ENCODE results near the gene DMPK.

DMPK gene

DNA sequence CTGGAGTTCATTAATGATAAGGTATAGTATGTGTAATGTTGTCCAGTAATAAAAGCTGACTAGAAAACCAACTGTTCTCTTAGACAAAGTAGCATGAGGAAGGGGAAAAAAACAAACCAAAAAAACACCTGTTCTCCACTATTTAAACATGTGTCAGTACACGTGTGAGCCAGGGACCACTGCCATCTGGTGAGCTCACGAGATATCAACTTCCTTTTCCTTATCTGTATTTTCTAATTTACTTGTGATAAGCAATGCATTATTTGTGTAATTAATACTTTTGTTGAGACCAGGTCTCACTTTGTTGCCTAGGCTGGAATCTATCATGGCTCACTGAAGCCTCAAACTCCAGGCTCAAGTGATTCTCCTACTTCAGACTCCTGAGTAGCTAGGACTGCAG is 8.9 kb downstream of the DMPK start:
- H3K4me3 ChIP-seq (replicated peaks; ENCODE audit: low read depth, low read length), result no peak overlapping the region
- TF ChIP-seq, protein P1, sequence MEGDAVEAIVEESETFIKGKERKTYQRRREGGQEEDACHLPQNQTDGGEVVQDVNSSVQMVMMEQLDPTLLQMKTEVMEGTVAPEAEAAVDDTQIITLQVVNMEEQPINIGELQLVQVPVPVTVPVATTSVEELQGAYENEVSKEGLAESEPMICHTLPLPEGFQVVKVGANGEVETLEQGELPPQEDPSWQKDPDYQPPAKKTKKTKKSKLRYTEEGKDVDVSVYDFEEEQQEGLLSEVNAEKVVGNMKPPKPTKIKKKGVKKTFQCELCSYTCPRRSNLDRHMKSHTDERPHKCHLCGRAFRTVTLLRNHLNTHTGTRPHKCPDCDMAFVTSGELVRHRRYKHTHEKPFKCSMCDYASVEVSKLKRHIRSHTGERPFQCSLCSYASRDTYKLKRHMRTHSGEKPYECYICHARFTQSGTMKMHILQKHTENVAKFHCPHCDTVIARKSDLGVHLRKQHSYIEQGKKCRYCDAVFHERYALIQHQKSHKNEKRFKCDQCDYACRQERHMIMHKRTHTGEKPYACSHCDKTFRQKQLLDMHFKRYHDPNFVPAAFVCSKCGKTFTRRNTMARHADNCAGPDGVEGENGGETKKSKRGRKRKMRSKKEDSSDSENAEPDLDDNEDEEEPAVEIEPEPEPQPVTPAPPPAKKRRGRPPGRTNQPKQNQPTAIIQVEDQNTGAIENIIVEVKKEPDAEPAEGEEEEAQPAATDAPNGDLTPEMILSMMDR (IDR thresholded peaks at IDR 0.05; ENCODE audit: low read depth, low read length, missing control alignments), result no peak
- DNase-seq (ENCODE audit: extremely low read depth, low read depth), result no peak

DNA sequence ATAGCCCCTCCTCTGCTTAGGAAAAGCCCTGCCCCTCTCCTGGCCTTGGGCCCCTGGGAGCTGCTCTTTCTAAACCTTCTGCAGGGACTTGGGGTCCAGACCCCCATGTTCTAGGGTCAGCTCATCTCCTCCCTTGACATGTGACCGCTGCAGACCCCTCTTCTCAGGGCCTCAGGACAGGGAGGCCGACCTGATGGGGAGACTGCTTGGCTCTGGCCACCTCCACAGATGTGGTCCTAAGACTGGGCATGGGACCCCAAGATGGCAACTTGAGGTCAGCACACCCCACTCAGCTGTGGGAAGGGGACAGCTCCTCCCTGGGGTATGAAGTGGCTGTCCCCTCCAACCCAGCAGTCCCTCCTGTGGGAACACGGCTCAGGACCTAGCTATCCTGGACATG is 9.4 kb downstream of the DMPK start:
- TF ChIP-seq, protein P1 (IDR thresholded peaks at IDR 0.05; ENCODE audit: low read depth, low read length, missing control alignments), result no peak
- H3K4me3 ChIP-seq (replicated peaks; ENCODE audit: low read depth, low read length), result no peak overlapping the region
- no peak for DNase-seq (ENCODE audit: extremely low read depth, low read depth)

DNA sequence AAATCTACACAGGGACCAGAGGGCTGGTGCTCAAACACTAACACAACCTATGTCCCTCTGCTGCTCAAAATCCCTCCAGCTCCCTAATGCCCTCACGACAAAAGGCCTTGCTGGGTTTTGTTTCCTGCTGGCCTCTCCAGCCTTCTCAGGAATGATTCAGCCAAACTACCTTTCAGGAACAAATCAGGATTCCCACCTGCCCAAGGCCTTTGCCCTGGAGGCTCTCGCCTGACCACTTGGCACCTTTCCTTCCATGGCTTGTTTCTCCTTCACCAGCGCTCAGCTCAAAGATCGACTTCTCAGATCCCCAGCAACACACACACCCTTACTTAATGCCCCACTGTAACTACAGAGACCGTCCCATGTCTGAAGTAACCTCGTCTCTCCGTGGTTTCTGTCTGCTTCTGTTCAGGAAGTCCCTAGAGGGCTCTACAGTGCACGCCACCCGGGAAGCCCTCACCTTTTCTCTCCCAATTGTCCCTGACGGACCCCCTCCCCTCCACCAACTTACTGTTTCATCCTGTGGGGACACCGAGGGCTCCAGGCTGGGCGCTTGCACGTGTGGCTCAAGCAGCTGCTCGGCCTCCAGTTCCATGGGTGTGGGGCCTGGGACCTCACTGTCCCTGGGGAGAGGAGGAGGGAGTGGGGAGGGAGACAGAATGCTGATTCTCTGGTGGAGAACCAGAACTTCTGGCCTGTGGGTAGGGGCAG is 10.0 kb downstream of the DMPK start:
- no peak overlapping the region for H3K4me3 ChIP-seq (replicated peaks; ENCODE audit: low read depth, low read length)
- DNase-seq (ENCODE audit: extremely low read depth, low read depth), result no peak
- TF ChIP-seq, protein P1 (IDR thresholded peaks at IDR 0.05; ENCODE audit: low read depth, low read length, missing control alignments), result no peak

DNA sequence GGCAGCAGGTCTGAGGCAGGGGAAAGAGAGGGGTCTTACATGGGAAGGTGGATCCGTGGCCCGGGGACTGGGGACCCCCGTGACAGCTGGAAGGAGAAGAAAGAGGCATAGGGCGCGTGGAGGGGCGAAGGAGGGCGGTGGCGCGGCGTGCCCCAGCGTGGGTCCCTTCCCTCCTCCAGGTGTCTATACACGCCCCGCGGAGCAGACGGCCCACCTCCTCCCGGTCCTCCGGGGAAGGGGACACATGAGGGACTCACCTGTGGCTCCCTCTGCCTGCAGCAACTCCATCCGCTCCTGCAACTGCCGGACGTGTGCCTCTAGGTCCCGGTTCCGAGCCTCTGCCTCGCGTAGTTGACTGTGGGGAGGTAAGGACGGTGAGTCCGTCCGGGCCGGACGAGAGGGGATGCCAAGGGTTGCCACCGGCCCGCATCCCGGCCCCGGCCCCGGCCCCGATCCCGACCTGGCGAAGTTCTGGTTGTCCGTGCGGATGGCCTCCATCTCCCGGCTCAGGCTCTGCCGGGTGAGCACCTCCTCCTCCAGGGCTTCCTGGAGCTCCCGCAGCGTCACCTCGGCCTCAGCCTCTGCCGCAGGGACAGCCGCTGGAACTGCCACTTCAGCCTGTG is 10.9 kb downstream of the DMPK start:
- TF ChIP-seq, protein P1 (IDR thresholded peaks at IDR 0.05; ENCODE audit: low read depth, low read length, missing control alignments), result no peak
- DNase-seq (ENCODE audit: extremely low read depth, low read depth), result no peak
- no peak overlapping the region for H3K4me3 ChIP-seq (replicated peaks; ENCODE audit: low read depth, low read length)

DNA sequence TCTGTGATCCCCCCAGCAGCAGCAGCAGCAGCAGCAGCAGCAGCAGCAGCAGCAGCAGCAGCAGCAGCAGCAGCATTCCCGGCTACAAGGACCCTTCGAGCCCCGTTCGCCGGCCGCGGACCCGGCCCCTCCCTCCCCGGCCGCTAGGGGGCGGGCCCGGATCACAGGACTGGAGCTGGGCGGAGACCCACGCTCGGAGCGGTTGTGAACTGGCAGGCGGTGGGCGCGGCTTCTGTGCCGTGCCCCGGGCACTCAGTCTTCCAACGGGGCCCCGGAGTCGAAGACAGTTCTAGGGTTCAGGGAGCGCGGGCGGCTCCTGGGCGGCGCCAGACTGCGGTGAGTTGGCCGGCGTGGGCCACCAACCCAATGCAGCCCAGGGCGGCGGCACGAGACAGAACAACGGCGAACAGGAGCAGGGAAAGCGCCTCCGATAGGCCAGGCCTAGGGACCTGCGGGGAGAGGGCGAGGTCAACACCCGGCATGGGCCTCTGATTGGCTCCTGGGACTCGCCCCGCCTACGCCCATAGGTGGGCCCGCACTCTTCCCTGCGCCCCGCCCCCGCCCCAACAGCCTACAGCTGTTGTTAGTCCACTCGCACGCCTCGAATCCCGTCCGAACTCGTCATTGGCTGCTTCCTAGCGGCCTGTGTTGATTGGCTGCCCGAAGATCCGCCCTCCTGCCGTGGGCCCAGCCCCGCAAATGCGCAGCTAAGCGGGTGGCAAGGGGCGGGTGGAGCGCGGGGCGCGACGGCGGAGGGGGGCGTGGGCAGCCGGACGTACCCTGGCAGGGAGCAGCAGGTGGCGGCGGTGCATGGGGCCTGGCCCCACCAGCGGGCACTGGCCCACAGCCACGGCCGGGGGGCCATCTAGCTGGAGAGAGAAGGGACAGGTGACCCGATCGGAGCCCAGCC is 11.8 kb downstream of the DMPK start:
- TF ChIP-seq, protein P1 (IDR thresholded peaks at IDR 0.05; ENCODE audit: low read depth, low read length, missing control alignments), result peak; percentile 91
- DNase-seq (ENCODE audit: extremely low read depth, low read depth), result peak; percentile 90
- H3K4me3 ChIP-seq (replicated peaks; ENCODE audit: low read depth, low read length), result peak overlapping the region; percentile 48

DNA sequence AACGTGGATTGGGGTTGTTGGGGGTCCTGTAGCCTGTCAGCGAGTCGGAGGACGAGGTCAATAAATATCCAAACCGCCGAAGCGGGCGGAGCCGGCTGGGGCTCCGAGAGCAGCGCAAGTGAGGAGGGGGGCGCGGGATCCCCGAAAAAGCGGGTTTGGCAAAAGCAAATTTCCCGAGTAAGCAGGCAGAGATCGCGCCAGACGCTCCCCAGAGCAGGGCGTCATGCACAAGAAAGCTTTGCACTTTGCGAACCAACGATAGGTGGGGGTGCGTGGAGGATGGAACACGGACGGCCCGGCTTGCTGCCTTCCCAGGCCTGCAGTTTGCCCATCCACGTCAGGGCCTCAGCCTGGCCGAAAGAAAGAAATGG is 12.5 kb downstream of the DMPK start:
- TF ChIP-seq, protein P1 (IDR thresholded peaks at IDR 0.05; ENCODE audit: low read depth, low read length, missing control alignments), result no peak
- DNase-seq (ENCODE audit: extremely low read depth, low read depth), result no peak
- peak overlapping the region; percentile 48 for H3K4me3 ChIP-seq (replicated peaks; ENCODE audit: low read depth, low read length)

All from HFF-Myc (cell line).